ENCODE results near the gene PRTG. TPM values are rescaled to one million over a fixed set of nuclear protein-coding genes. Genes with fewer than 3 reads are reported as not detected.

PRTG gene
- total RNA-seq, 2 experiments from 2014 or later: not detected

- POLR2A ChIA-PET: no interaction called here
Measured at GRCh38 chr15:55576943-55577342, 166.0 kb downstream of the PRTG start.

GRCh38 chr15:55574096-55574495, 168.9 kb downstream of the PRTG start:
- ATAC-seq (ENCODE audit: low read depth) (no peak), DNase-seq (no peak)
- Mint-ChIP-seq H3K27ac (no peak overlapping the region), H3K36me3 (no peaks in the 10 kb centered on the region), H3K27me3 (peaks cover 25% of the 10 kb centered on the region), H3K9me3 (peaks cover 5% of the 10 kb centered on the region), H3K4me3 (no peak overlapping the region), H3K4me1 (no peaks in the 10 kb centered on the region)
- POLR2A ChIA-PET: no interaction called here

More at GRCh38 chr15:55576943-55577342, 166.0 kb downstream of the PRTG start:
- Mint-ChIP-seq H3K27ac (no peak overlapping the region), H3K27me3 (peaks cover 32% of the 10 kb centered on the region), H3K4me3 (no peak overlapping the region), H3K4me1 (no peaks in the 10 kb centered on the region), H3K36me3 (no peaks in the 10 kb centered on the region), H3K9me3 (no peaks in the 10 kb centered on the region)
- DNase-seq (no peak), ATAC-seq (ENCODE audit: low read depth) (no peak)

- Mint-ChIP-seq H3K4me3 (no peak overlapping the region), H3K36me3 (no peaks in the 10 kb centered on the region), H3K27me3 (peaks cover 22% of the 10 kb centered on the region), H3K27ac (no peak overlapping the region), H3K9me3 (peaks cover 5% of the 10 kb centered on the region), H3K4me1 (no peaks in the 10 kb centered on the region)
- DNase-seq (no peak), ATAC-seq (ENCODE audit: low read depth) (no peak)
- POLR2A ChIA-PET: no interaction called here
Measured at GRCh38 chr15:55573224-55573623, 169.7 kb downstream of the PRTG start.

GRCh38 chr15:55564347-55565145, 178.4 kb downstream of the PRTG start:
- H3K9me3 Mint-ChIP-seq: peaks cover 3% of the 10 kb centered on the region
- H3K27ac Mint-ChIP-seq: no peak overlapping the region
- H3K4me1 Mint-ChIP-seq: no peaks in the 10 kb centered on the region
- H3K27me3 Mint-ChIP-seq: peaks cover 14% of the 10 kb centered on the region
- DNase-seq (no peak), ATAC-seq (ENCODE audit: low read depth) (no peak)
- no peaks in the 10 kb centered on the region for H3K36me3 Mint-ChIP-seq
- POLR2A ChIA-PET: no interaction called here
- no peak overlapping the region for H3K4me3 Mint-ChIP-seq

- no peak overlapping the region for H3K27ac Mint-ChIP-seq
- peaks cover 9% of the 10 kb centered on the region for H3K27me3 Mint-ChIP-seq
- H3K4me1 Mint-ChIP-seq: no peaks in the 10 kb centered on the region
- POLR2A ChIA-PET: no interaction called here
- DNase-seq: no peak
- H3K4me3 Mint-ChIP-seq: no peak overlapping the region
- ATAC-seq (ENCODE audit: low read depth): no peak
- H3K36me3 Mint-ChIP-seq: no peaks in the 10 kb centered on the region
- peaks cover 1% of the 10 kb centered on the region for H3K9me3 Mint-ChIP-seq
Measured at GRCh38 chr15:55562601-55563000, 180.4 kb downstream of the PRTG start.

Other genes starting within 250 kb of the PRTG start
- gene DNAAF4, start 234.9 kb downstream of the PRTG start, total RNA-seq: not detected
- not detected for gene PYGO1, start 154.8 kb downstream of the PRTG start, total RNA-seq